NCI-H748 (cell line): ENCODE results near the gene HMGN4.
A peak's percentile ranks its signal among the peaks of the same experiment; 100 is the strongest.

Experiments
- DNase-seq: peaks from one replicate; lab custom pipeline; 2025; ENCODE audit not compliant: unreplicated experiment; lab: John Stamatoyannopoulos, UW

Gene HMGN4

DNA sequence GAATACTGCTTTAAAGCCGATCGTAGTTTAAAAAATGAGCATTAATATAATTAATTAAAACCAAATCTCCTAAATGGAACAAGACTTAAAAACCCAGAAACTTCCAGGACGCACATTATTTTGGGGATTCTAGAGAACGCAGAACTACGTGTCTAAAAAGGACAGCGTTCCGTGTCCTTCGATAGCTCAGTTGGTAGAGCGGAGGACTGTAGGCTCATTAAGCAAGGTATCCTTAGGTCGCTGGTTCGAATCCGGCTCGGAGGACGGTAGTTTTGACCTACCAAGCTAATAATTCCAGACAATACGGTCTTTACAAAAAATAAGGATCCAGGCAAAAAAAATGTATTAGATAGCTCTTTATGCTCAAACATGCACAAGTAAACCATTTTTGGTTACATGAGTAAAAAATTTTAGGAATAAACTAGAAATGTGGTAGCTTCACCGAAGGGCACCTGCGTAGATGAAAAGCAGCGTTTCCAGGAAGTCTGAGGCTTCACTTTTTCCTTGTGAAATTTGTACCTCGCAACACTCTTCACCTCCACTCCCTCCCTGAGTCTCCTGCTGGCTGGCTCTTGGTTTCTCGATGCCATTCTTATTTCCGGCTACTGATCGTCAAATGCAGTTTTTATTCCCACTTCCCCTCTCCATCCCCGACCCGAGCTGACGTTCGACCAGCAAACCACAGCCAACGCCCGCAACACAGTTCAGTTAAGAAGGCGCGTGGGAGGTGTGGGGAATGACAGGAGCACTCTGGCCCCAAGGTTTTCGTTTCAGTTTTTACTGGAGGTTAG lies 39.0 kb downstream of the HMGN4 start:
- no peak for DNase-seq

DNA sequence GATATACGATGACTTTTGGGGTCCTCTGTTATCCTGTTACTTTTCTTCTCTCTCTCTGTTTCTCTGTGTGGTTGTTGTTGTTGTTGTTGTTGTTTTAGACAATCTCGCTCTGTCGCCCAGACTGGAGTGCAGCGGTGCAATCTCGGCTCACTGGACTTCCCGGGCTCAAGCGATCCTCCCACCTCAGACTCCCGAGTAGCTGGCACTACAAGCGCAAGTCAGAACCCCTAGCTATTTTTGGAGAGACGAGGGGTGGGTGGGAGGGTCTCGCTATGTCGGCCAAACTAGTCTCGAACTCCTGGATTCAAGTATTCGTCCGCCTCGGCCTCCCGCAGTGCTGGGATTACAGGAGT lies 39.5 kb downstream of the HMGN4 start:
- no peak for DNase-seq

DNA sequence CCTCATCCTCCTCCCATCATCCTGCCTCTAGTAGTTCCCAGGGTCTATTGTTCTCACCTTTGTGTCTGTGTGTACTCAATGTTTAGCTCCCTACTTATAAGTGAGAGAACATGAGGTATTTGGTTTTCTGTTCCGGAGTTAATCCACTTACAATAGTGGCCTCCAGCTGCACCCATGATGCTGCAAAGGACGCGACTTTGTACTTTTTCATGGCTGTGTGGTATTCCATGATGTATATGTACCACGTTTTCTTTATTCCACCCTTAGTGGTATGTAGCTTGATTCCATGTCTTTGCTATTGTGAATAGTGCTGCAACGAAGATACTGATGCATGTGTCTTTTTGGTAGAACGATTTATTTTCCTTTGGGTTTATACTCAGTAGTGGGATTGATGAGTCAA lies 40.1 kb downstream of the HMGN4 start:
- no peak for DNase-seq

DNA sequence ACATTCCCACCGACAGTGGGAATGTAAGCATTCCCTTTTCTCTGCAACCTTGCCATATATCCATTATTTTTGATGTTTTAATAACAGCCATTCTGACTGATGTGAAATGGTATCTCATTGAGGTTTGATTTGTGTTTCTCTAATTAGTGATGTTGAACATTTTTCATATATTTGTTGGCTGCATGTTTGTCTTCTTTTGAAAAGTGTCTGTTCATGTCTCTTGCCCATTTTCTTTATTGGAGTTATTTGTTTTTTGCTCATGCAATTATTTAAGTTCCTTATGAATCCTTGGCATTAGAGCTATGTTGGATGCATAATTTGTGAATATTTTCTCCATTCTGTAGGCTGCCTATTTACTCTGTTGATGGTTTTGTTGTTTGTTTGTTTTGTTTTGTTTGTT lies 40.6 kb downstream of the HMGN4 start:
- no peak for DNase-seq

DNA sequence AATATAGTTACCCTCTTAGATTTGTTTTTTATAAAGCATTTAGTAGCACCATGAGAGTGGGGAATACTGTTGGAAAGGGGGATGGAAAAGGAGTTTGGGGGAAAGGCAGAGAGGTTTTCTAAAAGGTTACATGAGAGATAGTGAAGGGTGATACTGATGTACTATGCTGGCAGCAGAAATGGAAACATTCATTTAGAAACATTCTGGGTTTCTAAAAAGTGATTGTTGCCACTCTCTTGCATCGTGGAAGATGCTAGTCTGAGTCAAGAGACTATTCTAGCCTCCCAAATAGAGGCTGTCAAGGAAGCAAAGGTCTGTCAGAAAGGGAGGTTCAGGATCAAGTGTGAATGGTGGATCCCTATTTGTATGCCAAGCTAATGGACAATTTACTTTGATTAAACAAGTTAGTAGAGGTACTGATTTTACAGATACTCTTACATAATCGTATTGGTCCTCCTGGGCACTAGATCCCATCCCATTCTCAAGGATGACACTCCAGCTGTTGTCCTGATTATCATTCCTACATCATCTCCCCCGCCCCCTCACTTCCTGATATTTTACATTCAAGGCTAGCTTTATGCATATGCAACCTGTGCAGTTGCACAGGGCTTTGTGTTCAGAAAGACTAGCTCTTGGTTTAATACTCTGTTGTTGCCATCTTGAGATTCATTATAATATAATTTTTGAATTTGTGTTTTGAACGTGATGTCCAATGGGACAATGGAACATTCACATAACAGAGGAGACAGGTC lies 43.2 kb downstream of the HMGN4 start:
- no peak for DNase-seq

DNA sequence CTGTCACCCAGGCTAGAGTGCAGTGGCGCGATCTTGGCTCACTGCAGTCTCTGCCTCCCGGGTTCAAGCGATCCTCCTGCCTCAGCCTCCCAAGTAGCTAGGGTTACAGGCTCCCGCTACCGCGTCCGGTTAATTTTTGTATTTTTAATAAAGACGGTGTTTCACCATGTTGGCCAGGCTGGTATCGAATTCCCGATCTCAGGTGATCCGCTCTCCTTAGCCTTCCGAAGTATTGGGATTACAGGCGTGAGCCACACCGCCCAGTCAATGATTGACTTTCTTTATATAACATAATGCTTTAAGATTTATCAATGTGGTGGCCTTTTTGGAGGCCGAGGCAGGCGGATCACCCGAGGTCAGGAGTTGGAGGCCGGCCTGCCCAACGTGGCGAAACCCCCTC lies 50.8 kb downstream of the HMGN4 start:
- DNase-seq: no peak

DNA sequence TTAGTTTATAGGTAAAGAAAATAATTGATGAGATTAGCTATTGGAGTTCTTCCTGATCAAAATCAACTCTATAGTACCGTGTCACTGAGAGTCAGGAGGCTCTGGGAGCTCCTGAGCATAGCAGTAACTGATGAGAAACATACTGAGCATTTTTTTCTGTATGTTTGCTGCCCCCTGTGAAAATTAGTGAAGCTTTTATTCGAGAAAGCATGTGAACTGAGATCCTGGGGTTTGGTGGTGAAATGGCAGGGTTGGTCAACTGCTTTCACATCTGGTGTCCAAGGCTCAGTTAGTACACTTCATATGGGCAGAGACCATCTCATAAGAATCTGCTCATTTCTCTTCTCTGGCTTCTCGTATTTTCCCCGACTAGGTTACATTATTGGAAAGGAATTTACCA lies 54.5 kb downstream of the HMGN4 start:
- DNase-seq: no peak

DNA sequence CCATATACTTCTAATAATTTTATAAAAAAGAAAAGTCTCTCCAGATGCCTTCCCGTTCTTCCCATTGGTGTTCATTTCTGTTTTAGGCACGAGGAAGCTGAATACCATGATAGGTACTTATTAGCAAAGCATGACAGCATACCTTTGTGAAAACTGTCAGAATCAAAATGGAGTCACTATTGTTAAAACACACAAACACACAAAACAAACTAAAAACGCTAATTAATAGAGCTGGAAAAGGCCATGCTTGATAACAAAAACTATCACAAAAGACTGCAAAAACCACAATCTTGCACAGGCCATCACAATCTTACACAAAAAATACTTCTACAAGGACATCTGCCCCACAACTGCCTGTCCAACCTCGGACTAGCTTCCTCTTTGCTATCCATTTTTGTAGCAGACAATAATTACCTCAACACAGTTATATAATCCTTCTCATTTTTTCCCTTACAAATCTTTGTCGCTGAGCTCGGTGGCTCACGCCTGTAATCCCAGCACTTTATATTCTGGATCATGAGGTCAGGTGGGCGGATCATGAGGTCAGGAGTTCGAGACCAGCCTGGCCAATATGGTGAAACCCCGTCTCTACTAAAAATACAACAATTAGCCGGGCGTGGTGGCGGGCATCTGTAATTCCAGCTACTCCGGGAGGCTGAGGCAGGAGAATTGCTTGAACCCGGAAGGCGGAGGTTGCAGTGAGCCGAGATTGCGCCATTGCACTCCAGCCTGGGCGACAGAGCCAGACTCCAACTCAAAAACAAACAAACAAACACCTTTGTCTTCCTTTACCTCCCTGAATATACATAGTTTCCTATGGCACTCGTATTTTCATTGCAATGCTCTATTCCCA lies 55.3 kb downstream of the HMGN4 start:
- DNase-seq: no peak

DNA sequence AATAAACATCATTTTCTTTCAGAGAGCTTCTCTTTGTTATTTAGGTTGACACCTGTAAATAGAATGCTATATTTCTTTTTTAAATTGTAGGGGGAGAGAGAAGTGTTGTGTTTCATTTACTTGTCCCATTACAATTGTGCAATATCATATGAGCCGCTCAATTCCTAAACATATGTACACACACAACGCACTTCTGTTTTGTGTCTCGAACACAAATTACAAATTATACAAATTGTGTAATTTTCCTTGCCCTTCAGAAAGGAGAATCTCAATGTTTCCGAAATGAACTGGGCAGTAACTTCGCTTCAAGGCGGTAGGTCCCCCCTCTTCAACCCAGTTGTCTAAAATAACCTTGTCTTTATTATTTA lies 55.9 kb downstream of the HMGN4 start:
- no peak for DNase-seq

DNA sequence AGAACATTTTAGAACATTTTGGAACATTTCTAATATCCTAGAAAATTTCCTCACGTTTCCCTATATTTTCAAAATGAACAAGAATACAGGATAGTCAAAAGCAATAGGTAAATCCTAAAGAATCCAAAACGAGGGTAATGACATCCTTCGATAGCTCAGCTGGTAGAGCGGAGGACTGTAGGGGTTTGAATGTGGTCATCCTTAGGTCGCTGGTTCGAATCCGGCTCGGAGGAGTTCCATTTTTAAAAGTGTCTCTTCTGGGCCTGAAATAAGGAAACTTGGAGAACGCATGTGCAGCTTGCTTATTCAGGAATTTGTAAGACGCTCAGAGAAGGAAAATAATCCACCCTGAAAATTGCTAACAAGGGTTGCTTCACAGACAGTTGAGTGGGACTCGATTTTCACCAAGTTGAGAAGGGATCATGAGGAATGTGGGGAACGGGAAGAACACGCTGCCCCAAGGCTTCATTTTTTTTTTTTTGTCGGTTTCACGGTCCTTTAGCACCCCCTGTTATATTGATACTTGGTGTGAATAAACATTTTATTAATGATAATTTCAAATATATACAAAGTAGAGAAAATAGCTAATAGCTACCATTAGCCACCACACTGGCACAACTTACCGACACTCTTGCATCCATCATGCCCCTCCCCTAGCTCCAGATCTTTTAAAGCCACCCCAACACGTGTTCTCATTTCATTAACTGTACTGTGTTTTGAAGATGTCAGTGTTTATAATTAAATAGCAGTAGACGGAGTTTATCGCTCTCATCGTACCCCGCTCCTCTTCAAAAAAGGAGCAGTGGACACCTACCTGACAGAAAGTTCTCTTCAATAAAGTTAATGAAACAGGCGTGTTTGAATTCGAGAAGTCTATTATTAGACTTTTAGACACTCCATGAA lies 56.8 kb downstream of the HMGN4 start:
- peak; percentile 36 for DNase-seq

DNA sequence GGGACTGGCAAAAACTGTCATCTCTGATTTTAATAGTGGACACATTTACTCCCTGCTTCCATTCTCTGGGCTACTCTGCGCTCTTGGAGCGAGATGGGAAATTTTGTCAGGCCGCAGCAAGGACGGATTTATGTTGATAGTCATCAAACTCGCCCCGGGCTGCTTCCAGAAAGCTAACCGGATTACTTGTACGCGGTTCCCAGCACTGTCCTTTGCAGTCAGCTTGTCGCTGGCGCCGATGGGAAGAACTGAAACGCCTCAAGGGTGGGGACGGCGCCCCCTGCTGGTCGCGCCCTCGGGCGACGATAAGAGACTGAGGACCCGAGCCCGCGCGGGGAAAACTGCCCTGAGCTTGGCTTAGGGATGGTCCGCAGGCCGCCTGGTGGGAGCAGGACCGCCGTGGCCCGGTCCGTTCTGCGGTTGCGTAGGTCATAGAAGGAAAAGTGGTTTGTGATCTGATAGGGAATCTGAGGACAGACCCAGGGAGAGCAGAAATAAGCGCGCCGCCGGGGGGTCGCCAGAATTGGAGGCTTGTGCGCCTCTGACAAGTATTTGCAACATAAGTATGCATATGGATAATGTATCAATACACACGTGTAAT lies 57.6 kb downstream of the HMGN4 start:
- DNase-seq: peak; percentile 97
